ENCODE data around the gene HSD11B1L. TPM values are rescaled to one million over a fixed set of nuclear protein-coding genes. Genes with fewer than 3 reads are reported as not detected.

The HSD11B1L gene
- total RNA-seq, 3 donors from 2014 or later, result 10.4 to 13.1 (median 11.1) TPM

DNA sequence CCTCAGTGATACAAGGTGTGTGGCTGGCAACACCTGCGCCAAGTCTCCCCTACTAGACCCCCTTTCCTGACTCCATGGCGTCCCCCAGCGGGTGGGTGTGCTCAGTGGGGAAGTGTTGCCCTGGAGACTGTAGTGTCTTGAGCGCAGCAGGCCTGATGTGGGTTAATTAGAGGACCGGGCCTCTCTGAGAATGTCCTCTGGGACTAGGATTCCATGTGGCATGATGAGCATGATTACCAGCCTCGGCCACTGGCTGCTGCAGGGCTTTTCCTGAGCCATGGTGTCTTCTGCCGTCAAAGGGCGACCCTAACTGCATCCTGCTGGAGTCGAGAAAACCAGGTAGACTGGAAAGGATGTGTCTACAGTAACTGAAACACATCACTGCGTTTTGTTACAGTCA lies 28.6 kb upstream of the HSD11B1L start:
- no peaks in the 10 kb centered on the region for H3K4me1 ChIP-seq
- no peak for TF ChIP-seq POLR2AphosphoS5 (IDR thresholded peaks at IDR 0.05)
- no peak for TF ChIP-seq POLR2A (IDR thresholded peaks at IDR 0.05)
- TF ChIP-seq, protein P1, sequence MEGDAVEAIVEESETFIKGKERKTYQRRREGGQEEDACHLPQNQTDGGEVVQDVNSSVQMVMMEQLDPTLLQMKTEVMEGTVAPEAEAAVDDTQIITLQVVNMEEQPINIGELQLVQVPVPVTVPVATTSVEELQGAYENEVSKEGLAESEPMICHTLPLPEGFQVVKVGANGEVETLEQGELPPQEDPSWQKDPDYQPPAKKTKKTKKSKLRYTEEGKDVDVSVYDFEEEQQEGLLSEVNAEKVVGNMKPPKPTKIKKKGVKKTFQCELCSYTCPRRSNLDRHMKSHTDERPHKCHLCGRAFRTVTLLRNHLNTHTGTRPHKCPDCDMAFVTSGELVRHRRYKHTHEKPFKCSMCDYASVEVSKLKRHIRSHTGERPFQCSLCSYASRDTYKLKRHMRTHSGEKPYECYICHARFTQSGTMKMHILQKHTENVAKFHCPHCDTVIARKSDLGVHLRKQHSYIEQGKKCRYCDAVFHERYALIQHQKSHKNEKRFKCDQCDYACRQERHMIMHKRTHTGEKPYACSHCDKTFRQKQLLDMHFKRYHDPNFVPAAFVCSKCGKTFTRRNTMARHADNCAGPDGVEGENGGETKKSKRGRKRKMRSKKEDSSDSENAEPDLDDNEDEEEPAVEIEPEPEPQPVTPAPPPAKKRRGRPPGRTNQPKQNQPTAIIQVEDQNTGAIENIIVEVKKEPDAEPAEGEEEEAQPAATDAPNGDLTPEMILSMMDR (IDR thresholded peaks at IDR 0.05), result no peak
- H3K27ac ChIP-seq, result no peak overlapping the region
- DNase-seq (ENCODE audit: low spot score in 2 of 2), result no peak
- H3K36me3 ChIP-seq, result peaks cover 8% of the 10 kb centered on the region
- H3K4me3 ChIP-seq, result no peak overlapping the region
- no peaks in the 10 kb centered on the region for H3K9me3 ChIP-seq
- no peaks in the 10 kb centered on the region for H3K27me3 ChIP-seq
- intact Hi-C loops (cut with DNase I; ENCODE audit: low total_unique reads), result no loop called here

DNA sequence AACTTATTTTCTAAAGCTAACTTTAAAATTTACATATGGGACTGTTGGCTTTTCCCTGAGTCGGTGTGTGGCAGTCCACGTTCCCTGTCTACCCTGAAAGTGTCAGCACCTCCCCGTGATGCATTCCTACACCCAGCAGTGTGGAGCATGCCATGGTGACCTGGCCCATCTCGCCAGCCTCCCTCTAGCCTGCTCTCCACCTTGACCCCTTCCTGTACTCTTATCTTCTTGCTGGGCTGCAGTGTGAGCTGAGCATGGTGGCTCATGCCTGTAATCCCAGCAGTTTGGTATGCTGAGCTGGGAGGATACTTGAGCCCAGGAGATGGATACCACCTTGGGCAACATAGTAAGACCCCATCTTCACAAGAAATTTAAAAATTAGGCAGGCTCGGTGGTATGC lies 25.9 kb upstream of the HSD11B1L start:
- no peaks in the 10 kb centered on the region for H3K4me1 ChIP-seq
- no peak overlapping the region for H3K27ac ChIP-seq
- no peaks in the 10 kb centered on the region for H3K27me3 ChIP-seq
- no peaks in the 10 kb centered on the region for H3K9me3 ChIP-seq
- no peak overlapping the region for H3K4me3 ChIP-seq
- peaks cover 9% of the 10 kb centered on the region for H3K36me3 ChIP-seq
- intact Hi-C loops (cut with DNase I; ENCODE audit: low total_unique reads), result no loop called here
- TF ChIP-seq, protein P1 (IDR thresholded peaks at IDR 0.05), result no peak
- TF ChIP-seq POLR2A (IDR thresholded peaks at IDR 0.05) (no peak), POLR2AphosphoS5 (IDR thresholded peaks at IDR 0.05) (no peak)
- DNase-seq (ENCODE audit: low spot score in 2 of 2), result no peak

DNA sequence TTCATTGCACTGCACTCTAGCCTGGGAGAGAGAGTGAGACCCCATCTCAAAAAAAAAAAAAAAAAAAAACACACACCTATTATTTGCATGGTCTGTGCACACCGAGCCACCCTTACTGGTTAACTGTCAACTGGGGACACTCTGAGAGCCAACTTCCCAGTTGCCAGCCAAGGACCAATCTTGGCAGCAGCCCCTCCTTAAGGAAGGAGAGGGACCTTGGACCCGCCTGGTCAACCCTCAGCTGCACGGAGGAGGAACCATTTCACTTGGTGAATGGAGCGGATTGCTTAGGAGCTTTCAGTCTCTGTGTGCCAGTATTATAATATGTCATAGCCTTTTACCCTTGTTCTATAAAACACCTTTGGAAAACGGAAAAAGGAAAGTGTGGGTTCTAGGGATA lies 25.4 kb upstream of the HSD11B1L start:
- Histone ChIP-seq H3K4me1 (no peaks in the 10 kb centered on the region), H3K36me3 (peaks cover 9% of the 10 kb centered on the region), H3K4me3 (no peak overlapping the region), H3K27me3 (no peaks in the 10 kb centered on the region), H3K27ac (no peak overlapping the region), H3K9me3 (no peaks in the 10 kb centered on the region)
- intact Hi-C loops (cut with DNase I; ENCODE audit: low total_unique reads), result no loop called here
- DNase-seq (ENCODE audit: low spot score in 2 of 2), result no peak
- no peak for TF ChIP-seq POLR2AphosphoS5 (IDR thresholded peaks at IDR 0.05)
- TF ChIP-seq, protein P1 (IDR thresholded peaks at IDR 0.05), result no peak
- no peak for TF ChIP-seq POLR2A (IDR thresholded peaks at IDR 0.05)

DNA sequence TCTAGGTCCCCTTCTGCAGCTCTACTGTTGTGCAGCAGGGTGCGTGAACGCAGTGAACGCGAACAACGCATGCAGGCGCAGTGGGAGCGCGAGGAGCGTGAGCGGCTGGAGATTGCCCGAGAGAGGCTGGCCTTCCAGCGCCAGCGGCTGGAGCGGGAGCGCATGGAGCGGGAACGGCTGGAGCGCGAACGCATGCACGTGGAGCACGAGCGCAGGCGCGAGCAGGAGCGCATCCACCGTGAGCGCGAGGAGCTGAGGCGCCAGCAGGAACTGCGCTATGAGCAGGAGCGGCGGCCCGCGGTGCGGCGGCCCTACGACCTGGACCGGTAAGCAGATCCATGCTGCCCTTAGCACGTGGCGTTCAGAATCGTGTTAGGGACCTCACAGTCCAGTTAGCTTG lies 19.3 kb upstream of the HSD11B1L start:
- Histone ChIP-seq H3K36me3 (peaks cover 15% of the 10 kb centered on the region), H3K27me3 (no peaks in the 10 kb centered on the region), H3K4me3 (no peak overlapping the region), H3K27ac (no peak overlapping the region), H3K4me1 (no peaks in the 10 kb centered on the region), H3K9me3 (no peaks in the 10 kb centered on the region)
- DNase-seq (ENCODE audit: low spot score in 2 of 2), result no peak
- TF ChIP-seq POLR2A (IDR thresholded peaks at IDR 0.05), result no peak
- intact Hi-C loops (cut with DNase I; ENCODE audit: low total_unique reads), result no loop called here

DNA sequence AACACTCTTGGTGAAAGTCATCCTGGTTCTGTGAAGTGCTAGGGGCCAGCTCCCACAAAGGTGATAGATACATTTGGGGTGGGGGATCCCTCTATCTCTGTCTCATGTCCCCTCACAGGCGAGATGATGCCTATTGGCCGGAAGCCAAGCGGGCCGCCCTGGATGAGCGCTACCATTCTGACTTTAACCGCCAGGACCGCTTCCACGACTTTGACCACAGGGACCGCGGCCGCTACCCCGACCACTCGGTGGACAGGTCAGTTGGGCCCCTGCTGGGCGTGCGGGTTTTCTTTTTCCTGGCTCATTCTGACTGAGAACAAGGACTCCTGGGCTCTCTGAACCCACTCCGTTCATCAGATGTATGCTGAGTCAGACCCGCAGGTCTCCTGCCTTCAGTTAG lies 16.9 kb upstream of the HSD11B1L start:
- Histone ChIP-seq H3K27ac (no peak overlapping the region), H3K36me3 (peaks cover 10% of the 10 kb centered on the region), H3K9me3 (no peaks in the 10 kb centered on the region), H3K4me3 (no peak overlapping the region), H3K4me1 (no peaks in the 10 kb centered on the region), H3K27me3 (no peaks in the 10 kb centered on the region)
- no peak for DNase-seq (ENCODE audit: low spot score in 2 of 2)
- intact Hi-C loops (cut with DNase I; ENCODE audit: low total_unique reads), result no loop called here
- TF ChIP-seq, protein P1 (IDR thresholded peaks at IDR 0.05), result no peak
- no peak for TF ChIP-seq POLR2AphosphoS5 (IDR thresholded peaks at IDR 0.05)
- no peak for TF ChIP-seq POLR2A (IDR thresholded peaks at IDR 0.05)

DNA sequence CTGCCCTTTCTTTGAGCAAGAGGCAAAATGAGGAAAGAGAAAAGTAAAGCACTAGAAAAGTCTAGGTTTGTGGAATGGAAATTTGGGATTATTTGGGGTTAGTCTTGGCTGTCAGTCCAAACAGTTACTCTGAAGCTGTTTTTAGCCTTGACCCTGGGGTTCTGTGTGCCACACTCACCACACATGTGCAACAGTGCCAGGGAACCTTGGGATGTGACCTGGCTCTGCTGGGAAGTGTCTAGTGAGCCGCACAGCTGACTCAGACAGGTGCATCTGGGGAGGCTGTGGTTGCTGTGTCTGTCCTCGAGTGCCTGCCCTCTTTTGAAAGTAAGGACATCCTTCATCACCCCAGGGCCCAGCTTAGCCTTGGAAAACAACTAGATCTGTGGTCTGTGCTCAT lies 16.3 kb upstream of the HSD11B1L start:
- Histone ChIP-seq H3K4me3 (no peak overlapping the region), H3K4me1 (no peaks in the 10 kb centered on the region), H3K36me3 (peaks cover 10% of the 10 kb centered on the region), H3K27ac (no peak overlapping the region), H3K27me3 (no peaks in the 10 kb centered on the region), H3K9me3 (no peaks in the 10 kb centered on the region)
- no peak for TF ChIP-seq POLR2A (IDR thresholded peaks at IDR 0.05)
- TF ChIP-seq POLR2AphosphoS5 (IDR thresholded peaks at IDR 0.05), result no peak
- TF ChIP-seq, protein P1 (IDR thresholded peaks at IDR 0.05), result no peak
- no peak for DNase-seq (ENCODE audit: low spot score in 2 of 2)
- intact Hi-C loops (cut with DNase I; ENCODE audit: low total_unique reads), result no loop called here

Data from breast epithelium (tissue), 4 donors.